MM.1S (cell line): ENCODE data around the gene NPPA.

Experiments used
- EZH2 ChIP-seq: fragments of 300-600 bp; sonication (generic); optimal IDR thresholded peaks from 2 replicates; pipeline ENCODE3; 2017; ENCODE audit warnings: low read depth, mild to moderate bottlenecking, antibody characterized with exemption, low read length, mixed read lengths
- EZH2phosphoT487 ChIP-seq: fragments of 300-600 bp; sonication (generic); IDR thresholded peaks from 2 replicates; pipeline ENCODE4 v1.6.1; 2018; ENCODE audit warnings: antibody characterized with exemption, low read length
- TF ChIP-seq, protein P1 (sequence below): fragments of 300-600 bp; sonication (generic); IDR thresholded peaks from 2 replicates; pipeline ENCODE4 v1.5.1; 2016; ENCODE audit warnings: antibody characterized with exemption, low read length, mixed read lengths

DNA sequence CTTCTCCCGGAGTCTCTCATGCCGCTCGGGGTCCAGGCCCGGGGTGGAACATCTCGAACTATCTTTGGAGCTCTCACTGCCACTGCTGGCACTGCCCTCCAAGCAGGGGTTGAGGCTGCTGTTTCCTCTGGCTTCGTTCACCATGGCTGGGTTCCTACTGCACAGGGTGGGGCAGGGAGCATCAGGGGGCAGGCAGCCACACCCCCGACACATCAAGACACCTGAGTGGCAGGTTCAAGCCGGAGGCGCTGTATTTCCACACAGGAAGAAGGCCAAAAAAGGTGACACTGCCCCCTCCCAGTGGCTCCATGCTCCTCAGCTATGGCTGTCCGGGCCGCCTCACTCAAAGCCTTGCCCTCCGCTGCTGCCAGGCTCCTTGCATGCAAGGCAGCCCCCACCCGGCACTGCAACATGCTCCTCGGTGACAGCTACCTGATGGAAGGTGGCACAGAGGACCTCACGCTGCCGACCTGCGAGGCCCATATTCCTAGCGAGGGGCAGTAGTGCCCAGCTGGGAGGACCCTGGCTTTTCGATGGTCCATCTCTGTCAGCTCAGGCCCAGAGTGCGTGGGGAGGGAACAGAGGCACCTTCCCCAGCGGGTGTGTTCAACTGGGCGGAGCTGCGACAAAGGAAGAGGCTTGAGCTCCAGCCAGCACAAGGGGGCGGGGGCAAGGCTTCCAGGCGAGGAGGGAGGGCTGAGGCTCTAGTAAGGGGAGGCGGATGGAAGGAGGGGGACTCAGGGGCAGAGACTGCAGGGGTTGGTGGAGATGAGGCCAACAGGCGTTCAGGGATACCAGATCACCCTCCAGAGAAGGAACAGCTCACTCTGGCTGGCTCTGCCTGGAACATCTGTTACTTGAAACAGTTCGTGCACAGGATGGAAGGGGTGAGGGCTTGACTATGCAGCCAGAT, 44.4 kb downstream of the NPPA start:
- TF ChIP-seq EZH2, result no peak
- TF ChIP-seq, protein P1, sequence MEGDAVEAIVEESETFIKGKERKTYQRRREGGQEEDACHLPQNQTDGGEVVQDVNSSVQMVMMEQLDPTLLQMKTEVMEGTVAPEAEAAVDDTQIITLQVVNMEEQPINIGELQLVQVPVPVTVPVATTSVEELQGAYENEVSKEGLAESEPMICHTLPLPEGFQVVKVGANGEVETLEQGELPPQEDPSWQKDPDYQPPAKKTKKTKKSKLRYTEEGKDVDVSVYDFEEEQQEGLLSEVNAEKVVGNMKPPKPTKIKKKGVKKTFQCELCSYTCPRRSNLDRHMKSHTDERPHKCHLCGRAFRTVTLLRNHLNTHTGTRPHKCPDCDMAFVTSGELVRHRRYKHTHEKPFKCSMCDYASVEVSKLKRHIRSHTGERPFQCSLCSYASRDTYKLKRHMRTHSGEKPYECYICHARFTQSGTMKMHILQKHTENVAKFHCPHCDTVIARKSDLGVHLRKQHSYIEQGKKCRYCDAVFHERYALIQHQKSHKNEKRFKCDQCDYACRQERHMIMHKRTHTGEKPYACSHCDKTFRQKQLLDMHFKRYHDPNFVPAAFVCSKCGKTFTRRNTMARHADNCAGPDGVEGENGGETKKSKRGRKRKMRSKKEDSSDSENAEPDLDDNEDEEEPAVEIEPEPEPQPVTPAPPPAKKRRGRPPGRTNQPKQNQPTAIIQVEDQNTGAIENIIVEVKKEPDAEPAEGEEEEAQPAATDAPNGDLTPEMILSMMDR, result no peak
- no peak for TF ChIP-seq EZH2phosphoT487
